Common myeloid progenitor, CD34-positive (primary cell): Measurements from ENCODE around the gene SERPINB4.
A peak's percentile ranks its signal among the peaks of the same experiment; 100 is the strongest.

Experiments
- CTCF ChIA-PET: fragments of 350-600 bp; sonication (Branson Sonifier 250); formaldehyde crosslinking; loops from one replicate; lab custom pipeline; 2021; ENCODE audit warnings: antibody characterized with exemption; lab: Charles Lee
- POLR2A ChIA-PET: fragments of 350-600 bp; sonication (Branson Sonifier 250); formaldehyde crosslinking; loops from one replicate; lab custom pipeline; 2021; ENCODE audit warnings: antibody characterized with exemption; lab: Charles Lee
- DNase-seq, 3 donors: peaks; one replicate each; pipeline versions ENCODE4 v3.0.0 to v3.0.0-alpha.2; 2013
- H3K27ac ChIP-seq, 2 experiments: 1 replicate in 1 of 2; 2 replicates in 1 of 2; pipeline ENCODE4 v1.7.0; 2013; ENCODE audit warnings: inconsistent platforms in 2 of 2, low read length in 2 of 2, mild to moderate bottlenecking in 2 of 2, low read depth in 1 of 2, moderate library complexity in 1 of 2; ENCODE audit not compliant: severe bottlenecking in 2 of 2, insufficient read depth in 1 of 2, poor library complexity in 1 of 2
- H3K27me3 ChIP-seq, 5 experiments: replicated peaks in 2 of 5; 1 replicate in 3 of 5; 2 replicates in 2 of 5; pipeline versions ENCODE4 v1.6.1 to v1.7.0; 2013; ENCODE audit warnings: low read length in 4 of 5, mild to moderate bottlenecking in 2 of 5, moderate library complexity in 2 of 5, inconsistent platforms in 1 of 5; ENCODE audit not compliant: insufficient read depth in 5 of 5, control insufficient read depth in 4 of 5
- H3K36me3 ChIP-seq, 4 experiments: 1 replicate in 2 of 4; 2 replicates in 2 of 4; pipeline versions ENCODE4 v1.6.1 to v1.7.0; 2013; ENCODE audit warnings: low read length in 3 of 4, control low read depth in 1 of 4, mild to moderate bottlenecking in 1 of 4; ENCODE audit not compliant: control insufficient read depth in 4 of 4, insufficient read depth in 4 of 4
- H3K4me1 ChIP-seq, 4 experiments: 1 replicate in 3 of 4; 2 replicates in 1 of 4; pipeline versions ENCODE4 v1.6.1 to v1.7.1; 2013; ENCODE audit warnings: low read length in 3 of 4, mild to moderate bottlenecking in 3 of 4, control low read depth in 1 of 4, inconsistent platforms in 1 of 4, moderate library complexity in 1 of 4; ENCODE audit not compliant: control insufficient read depth in 4 of 4, insufficient read depth in 4 of 4; ENCODE audit errors: control extremely low read depth in 1 of 4
- H3K4me3 ChIP-seq, 7 experiments: 1 replicate in 4 of 7; 2 replicates in 3 of 7; pipeline versions ENCODE4 v1.5.1 to v1.7.0; 2013; ENCODE audit warnings: mild to moderate bottlenecking in 7 of 7, low read length in 6 of 7, moderate library complexity in 6 of 7, inconsistent platforms in 2 of 7, low read depth in 2 of 7, control low read depth in 1 of 7; ENCODE audit not compliant: insufficient read depth in 4 of 7, control insufficient read depth in 1 of 7; ENCODE audit errors: extremely low read depth in 1 of 7
- H3K9me3 ChIP-seq, 5 experiments: 1 replicate in 4 of 5; 2 replicates in 1 of 5; pipeline versions ENCODE4 v1.6.1 to v1.7.1; 2013; ENCODE audit warnings: low read length in 4 of 5, mild to moderate bottlenecking in 2 of 5, inconsistent platforms in 1 of 5, low read depth in 1 of 5, moderate library complexity in 1 of 5; ENCODE audit not compliant: control insufficient read depth in 4 of 5, insufficient read depth in 2 of 5; ENCODE audit errors: control extremely low read depth in 1 of 5
- WGBS: methylation state at CpG from one replicate; pipeline ENCODE4 v1.1.5; 2013; ENCODE audit not compliant: insufficient coverage; 5-methylcytosine and 5-hydroxymethylcytosine counted together

Gene SERPINB4

GRCh38 chr18:63627819-63628218, 16.2 kb downstream of the SERPINB4 start:
- peaks cover 0 to 35% (median 24%) of the 10 kb centered on the region in 5 experiments for H3K9me3 ChIP-seq
- H3K4me1 ChIP-seq: no peaks in the 10 kb centered on the region
- H3K27me3 ChIP-seq: no peaks in the 10 kb centered on the region
- DNase-seq: no peak
- no peaks in the 10 kb centered on the region for H3K36me3 ChIP-seq
- ChIA-PET POLR2A (no interaction called here), CTCF (no interaction called here)
- no peak overlapping the region for H3K4me3 ChIP-seq
- H3K27ac ChIP-seq: no peak overlapping the region

- WGBS: 86% methylated on average over 4 of the region's 4 CpGs
- CTCF ChIA-PET: no interaction called here
- Histone ChIP-seq H3K27ac (no peak overlapping the region), H3K27me3 (no peaks in the 10 kb centered on the region), H3K4me1 (no peaks in the 10 kb centered on the region), H3K4me3 (no peak overlapping the region), H3K9me3 (peaks cover 0 to 39% (median 25%) of the 10 kb centered on the region in 5 experiments), H3K36me3 (no peaks in the 10 kb centered on the region)
- POLR2A ChIA-PET: no interaction called here
- DNase-seq: no peak
Measured at GRCh38 chr18:63626431-63626830, 17.6 kb downstream of the SERPINB4 start.

- ChIA-PET CTCF (no interaction called here), POLR2A (no interaction called here)
- WGBS: 100% methylated on average over 3 of the region's 3 CpGs
Measured at GRCh38 chr18:63624863-63625262, 19.2 kb downstream of the SERPINB4 start.

GRCh38 chr18:63619661-63620060, 24.4 kb downstream of the SERPINB4 start:
- CTCF ChIA-PET: interaction anchor here (1.0 kb wide), 1 partner anchor 80 kb away, joined by 3 read pairs; no protein-coding TSS in a partner anchor

More at GRCh38 chr18:63624863-63625262, 19.2 kb downstream of the SERPINB4 start:
- Histone ChIP-seq H3K4me1 (no peaks in the 10 kb centered on the region), H3K36me3 (no peaks in the 10 kb centered on the region), H3K4me3 (no peak overlapping the region), H3K27ac (no peak overlapping the region), H3K9me3 (peaks cover 0 to 40% (median 25%) of the 10 kb centered on the region in 5 experiments), H3K27me3 (no peaks in the 10 kb centered on the region)
- DNase-seq: no peak

GRCh38 chr18:63617915-63618234, 26.2 kb downstream of the SERPINB4 start:
- H3K27ac ChIP-seq: no peak overlapping the region

More at GRCh38 chr18:63619661-63620060, 24.4 kb downstream of the SERPINB4 start:
- Histone ChIP-seq H3K27me3 (no peaks in the 10 kb centered on the region), H3K36me3 (no peaks in the 10 kb centered on the region), H3K4me3 (no peak overlapping the region), H3K4me1 (no peaks in the 10 kb centered on the region), H3K27ac (no peak overlapping the region), H3K9me3 (peaks cover 0 to 15% (median 6%) of the 10 kb centered on the region in 5 experiments)
- WGBS: 96% methylated on average over 2 of the region's 3 CpGs
- POLR2A ChIA-PET: no interaction called here
- DNase-seq: no peak

GRCh38 chr18:63617049-63617914, 26.8 kb downstream of the SERPINB4 start:
- ChIA-PET POLR2A (no interaction called here), CTCF (no interaction called here)
- Histone ChIP-seq H3K27ac (no peak overlapping the region), H3K9me3 (peaks cover 0 to 8% (median 0%) of the 10 kb centered on the region in 5 experiments), H3K36me3 (no peaks in the 10 kb centered on the region), H3K4me1 (no peaks in the 10 kb centered on the region), H3K27me3 (no peaks in the 10 kb centered on the region), H3K4me3 (no peak overlapping the region)
- WGBS: no CpG with 5 or more reads among the region's 3 CpGs
- DNase-seq: peak in 1 of 3 donors; percentile 3

More at GRCh38 chr18:63617915-63618234, 26.2 kb downstream of the SERPINB4 start:
- no peaks in the 10 kb centered on the region for H3K36me3 ChIP-seq
- ChIA-PET CTCF (no interaction called here), POLR2A (no interaction called here)
- no peak overlapping the region for H3K4me3 ChIP-seq
- H3K9me3 ChIP-seq: peaks cover 0 to 8% (median 0%) of the 10 kb centered on the region in 5 experiments
- no peaks in the 10 kb centered on the region for H3K4me1 ChIP-seq
- WGBS: no CpG with 5 or more reads among the region's 2 CpGs
- H3K27me3 ChIP-seq: no peaks in the 10 kb centered on the region
- no peak for DNase-seq

GRCh38 chr18:63613420-63613819, 30.6 kb downstream of the SERPINB4 start:
- CTCF ChIA-PET: no interaction called here
- DNase-seq: no peak
- WGBS: 100% methylated on average over 4 of the region's 4 CpGs
- no peaks in the 10 kb centered on the region for H3K4me1 ChIP-seq
- H3K27ac ChIP-seq: no peak overlapping the region
- POLR2A ChIA-PET: no interaction called here
- H3K36me3 ChIP-seq: no peaks in the 10 kb centered on the region
- no peak overlapping the region for H3K4me3 ChIP-seq
- no peaks in the 10 kb centered on the region for H3K27me3 ChIP-seq
- H3K9me3 ChIP-seq: no peaks in the 10 kb centered on the region
